ENCODE data around the gene TSPOAP1.
"Not testable (repeated sequence)": the region's sequence is repeated elsewhere in the genome, so short reads cannot be mapped to it uniquely, and the experiment has no call there.

TSPOAP1 gene

GRCh38 chr17:58362368-58363014 lies 33.9 kb upstream of the TSPOAP1 start:
- no peak for DNase-seq

- no peak for DNase-seq
These were observed 31.9 kb upstream of the TSPOAP1 start for GRCh38 chr17:58360296-58361063.

GRCh38 chr17:58358408-58359172 lies 30.0 kb upstream of the TSPOAP1 start:
- DNase-seq = no peak

GRCh38 chr17:58357312-58358297 lies 29.0 kb upstream of the TSPOAP1 start:
- DNase-seq = no peak

GRCh38 chr17:58356231-58356630 lies 27.6 kb upstream of the TSPOAP1 start:
- DNase-seq = no peak

- no peak for DNase-seq
These were observed 26.1 kb upstream of the TSPOAP1 start for GRCh38 chr17:58354541-58355216.

- no peak for DNase-seq
These were observed 24.8 kb upstream of the TSPOAP1 start for GRCh38 chr17:58353389-58353825.

- peak; percentile 47 for DNase-seq
These were observed 24.2 kb upstream of the TSPOAP1 start for GRCh38 chr17:58352596-58353388.

- peak; percentile 95 for DNase-seq
These were observed 23.4 kb upstream of the TSPOAP1 start, which contains the start of gene SUPT4H1 for GRCh38 chr17:58351831-58352595. TSS of gene SUPT4H1 (minus strand) at chr17:58352201. CDS start at chr17:58352135, 66 bp downstream.

- DNase-seq = no peak
These were observed 22.6 kb upstream of the TSPOAP1 start for GRCh38 chr17:58351182-58351581.

- DNase-seq = no peak
These were observed 19.4 kb upstream of the TSPOAP1 start for GRCh38 chr17:58348038-58348437.

GRCh38 chr17:58345500-58345899 lies 16.9 kb upstream of the TSPOAP1 start:
- DNase-seq = no peak

- no peak for DNase-seq
These were observed 16.2 kb upstream of the TSPOAP1 start for GRCh38 chr17:58344791-58345157.

- no peak for DNase-seq
These were observed 15.6 kb upstream of the TSPOAP1 start for GRCh38 chr17:58344047-58344790.

- no peak for DNase-seq
These were observed 14.5 kb upstream of the TSPOAP1 start for GRCh38 chr17:58343131-58343530.

GRCh38 chr17:58341861-58342475 lies 13.4 kb upstream of the TSPOAP1 start:
- DNase-seq = no peak

- DNase-seq = not testable (repeated sequence)
These were observed 12.7 kb upstream of the TSPOAP1 start for GRCh38 chr17:58341136-58341860.

GRCh38 chr17:58340405-58340876 lies 11.8 kb upstream of the TSPOAP1 start:
- no peak for DNase-seq
